HG03460 (cell line): ENCODE results near the gene ZNF358.

Source experiments
- ATAC-seq: cut with Tn5 transposase; IDR thresholded peaks from one replicate; pipeline ENCODE4 v1.9.1; 2021; ENCODE audit not compliant: unreplicated experiment

Gene ZNF358

GRCh38 chr19:7515645-7516151 lies at the start of gene ZNF358:
Gene ZNF358 (plus strand): TSS chr19:7516103. CDS start chr19:7519243, 3,140 bp downstream.
- ATAC-seq, result no peak

GRCh38 chr19:7467009-7467989 lies 48.6 kb upstream of the ZNF358 start:
- no peak for ATAC-seq

GRCh38 chr19:7468840-7469239 lies 47.1 kb upstream of the ZNF358 start:
- no peak for ATAC-seq

- no peak for ATAC-seq
These were observed 46.1 kb upstream of the ZNF358 start for GRCh38 chr19:7469669-7470285.

- no peak for ATAC-seq
These were observed 45.2 kb upstream of the ZNF358 start for GRCh38 chr19:7470540-7471305.

- ATAC-seq, result no peak
These were observed 43.9 kb upstream of the ZNF358 start for GRCh38 chr19:7471696-7472615.

- ATAC-seq, result no peak
These were observed 40.2 kb upstream of the ZNF358 start for GRCh38 chr19:7475665-7476064.

- ATAC-seq, result no peak
These were observed 39.7 kb upstream of the ZNF358 start for GRCh38 chr19:7476241-7476640.

GRCh38 chr19:7476777-7477494 lies 39.0 kb upstream of the ZNF358 start:
- no peak for ATAC-seq

GRCh38 chr19:7477758-7478157 lies 38.1 kb upstream of the ZNF358 start:
- ATAC-seq, result no peak

- ATAC-seq, result no peak
These were observed 37.6 kb upstream of the ZNF358 start for GRCh38 chr19:7478173-7478842.

- ATAC-seq, result no peak
These were observed 37.1 kb upstream of the ZNF358 start for GRCh38 chr19:7478843-7479227.

GRCh38 chr19:7480222-7480969 lies 35.5 kb upstream of the ZNF358 start:
- no peak for ATAC-seq

GRCh38 chr19:7480970-7481255 lies 35.0 kb upstream of the ZNF358 start:
- ATAC-seq, result no peak

GRCh38 chr19:7482584-7483439 lies 33.1 kb upstream of the ZNF358 start:
- ATAC-seq, result no peak

GRCh38 chr19:7483720-7484201 lies 32.1 kb upstream of the ZNF358 start:
- ATAC-seq, result no peak

GRCh38 chr19:7486923-7487322 lies 29.0 kb upstream of the ZNF358 start:
- ATAC-seq, result no peak
